ENCODE results near the gene PKDREJ.

DNA sequence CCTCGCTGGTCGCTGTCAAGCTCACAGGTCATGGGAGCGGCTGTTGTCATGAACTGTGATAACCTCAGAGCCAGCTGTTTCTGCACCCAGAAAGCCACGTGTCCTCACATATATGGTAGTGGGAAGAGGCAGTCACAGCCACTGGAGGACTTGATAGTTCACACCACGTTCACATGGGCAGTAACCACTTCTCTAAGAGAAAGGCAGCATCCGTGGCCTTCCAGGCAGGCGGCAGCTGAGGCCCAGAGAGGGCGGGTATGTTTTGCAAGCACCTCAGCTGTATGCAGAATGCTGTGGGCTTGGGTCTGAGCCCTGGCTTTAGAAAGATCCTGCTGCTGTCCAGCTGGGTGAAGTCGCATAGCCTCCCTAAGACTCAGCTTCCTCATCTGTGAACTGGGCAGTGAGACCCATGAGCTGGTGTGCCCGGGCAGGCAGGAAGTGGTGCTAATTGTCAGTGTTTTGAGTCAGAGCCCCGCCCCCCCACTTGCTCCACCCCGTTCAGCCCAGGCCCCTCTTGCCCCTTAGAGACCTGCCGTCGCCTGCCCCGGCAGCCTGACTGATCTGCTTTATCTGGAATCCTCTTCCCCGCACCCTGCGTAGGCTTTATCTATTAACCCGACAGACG is 18.0 kb upstream of the PKDREJ start:
- TF ChIP-seq EZH2phosphoT487 (IDR thresholded peaks at IDR 0.05; ENCODE audit: borderline replicate concordance, low read depth, low read length) (no peak), CTCF (conservative IDR thresholded peaks at IDR 0.05; ENCODE audit: low read length) (no peak)
